ENCODE data around the gene FAM72C.
"Not testable (repeated sequence)": the region's sequence is repeated elsewhere in the genome, so short reads cannot be mapped to it uniquely, and the experiment has no call there.

DNA sequence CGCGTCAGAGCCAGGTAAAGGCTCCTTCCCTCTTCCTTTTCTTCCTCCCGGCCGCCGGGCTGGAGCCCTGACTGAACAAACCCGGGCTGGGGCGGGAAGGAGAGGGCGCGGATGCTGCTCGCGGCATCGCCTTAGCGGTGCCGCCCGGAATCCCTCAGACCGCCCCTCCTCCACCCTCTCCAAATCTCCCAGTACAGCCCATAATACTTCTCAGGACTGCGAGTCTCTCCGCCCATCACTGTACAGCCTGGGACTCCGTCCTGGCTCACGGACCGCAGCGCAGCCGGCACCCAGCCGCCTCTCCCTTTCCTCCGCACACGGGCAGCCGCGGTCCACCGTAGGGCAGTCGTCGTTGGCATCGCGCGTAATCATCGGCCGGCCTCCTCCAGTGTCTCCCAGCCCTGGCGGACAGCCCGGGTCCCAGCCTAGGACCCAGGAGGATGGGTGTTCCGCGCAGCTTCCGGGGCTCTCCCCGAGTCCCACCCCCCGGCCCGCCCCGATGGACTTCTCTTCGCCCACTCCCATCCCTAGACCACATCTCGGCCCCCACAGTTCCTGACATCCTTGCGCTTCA is 1.1 kb upstream of the FAM72C start:
- TF ChIP-seq, protein P1, sequence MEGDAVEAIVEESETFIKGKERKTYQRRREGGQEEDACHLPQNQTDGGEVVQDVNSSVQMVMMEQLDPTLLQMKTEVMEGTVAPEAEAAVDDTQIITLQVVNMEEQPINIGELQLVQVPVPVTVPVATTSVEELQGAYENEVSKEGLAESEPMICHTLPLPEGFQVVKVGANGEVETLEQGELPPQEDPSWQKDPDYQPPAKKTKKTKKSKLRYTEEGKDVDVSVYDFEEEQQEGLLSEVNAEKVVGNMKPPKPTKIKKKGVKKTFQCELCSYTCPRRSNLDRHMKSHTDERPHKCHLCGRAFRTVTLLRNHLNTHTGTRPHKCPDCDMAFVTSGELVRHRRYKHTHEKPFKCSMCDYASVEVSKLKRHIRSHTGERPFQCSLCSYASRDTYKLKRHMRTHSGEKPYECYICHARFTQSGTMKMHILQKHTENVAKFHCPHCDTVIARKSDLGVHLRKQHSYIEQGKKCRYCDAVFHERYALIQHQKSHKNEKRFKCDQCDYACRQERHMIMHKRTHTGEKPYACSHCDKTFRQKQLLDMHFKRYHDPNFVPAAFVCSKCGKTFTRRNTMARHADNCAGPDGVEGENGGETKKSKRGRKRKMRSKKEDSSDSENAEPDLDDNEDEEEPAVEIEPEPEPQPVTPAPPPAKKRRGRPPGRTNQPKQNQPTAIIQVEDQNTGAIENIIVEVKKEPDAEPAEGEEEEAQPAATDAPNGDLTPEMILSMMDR (IDR thresholded peaks at IDR 0.05; ENCODE audit: low read depth, low read length) = not testable (repeated sequence)
- not testable (repeated sequence) for TF ChIP-seq EZH2phosphoT487 (IDR thresholded peaks at IDR 0.05; ENCODE audit: low read depth)
